Omental fat pad (tissue), 4 donors: ENCODE results near the gene ABCA3. TPM values are rescaled to one million over a fixed set of nuclear protein-coding genes. Genes with fewer than 3 reads are reported as not detected.

Experiments
- ATAC-seq: fragments of 150-250 bp; one replicate; pipeline ENCODE4 v1.9.1; 2016; ENCODE audit warnings: mild to moderate bottlenecking, moderate library complexity; ENCODE audit not compliant: low FRiP score
- DNase-seq: peaks from one replicate; pipeline ENCODE4 v3.0.0-alpha.2; 2019; ENCODE audit warnings: low spot score
- total RNA-seq, 4 donors: library from RNA; depleted of rRNA; stranded (reverse); fragments of >200 nt; gene quantifications; one replicate each; pipeline ENCODE4 v1.1.0, GENCODE V29; 2016
- TF ChIP-seq, protein P1 (sequence below), 3 donors: fragments of 450-650 bp; IDR thresholded peaks; one replicate each; pipeline ENCODE4 v1.5.1; 2016 to 2017; ENCODE audit warnings: antibody characterized with exemption in 3 of 3, mild to moderate bottlenecking in 3 of 3, moderate library complexity in 2 of 3

The ABCA3 gene
- total RNA-seq, 4 donors from 2014 or later, result 6.6 to 19.0 (median 8.0) TPM

DNA sequence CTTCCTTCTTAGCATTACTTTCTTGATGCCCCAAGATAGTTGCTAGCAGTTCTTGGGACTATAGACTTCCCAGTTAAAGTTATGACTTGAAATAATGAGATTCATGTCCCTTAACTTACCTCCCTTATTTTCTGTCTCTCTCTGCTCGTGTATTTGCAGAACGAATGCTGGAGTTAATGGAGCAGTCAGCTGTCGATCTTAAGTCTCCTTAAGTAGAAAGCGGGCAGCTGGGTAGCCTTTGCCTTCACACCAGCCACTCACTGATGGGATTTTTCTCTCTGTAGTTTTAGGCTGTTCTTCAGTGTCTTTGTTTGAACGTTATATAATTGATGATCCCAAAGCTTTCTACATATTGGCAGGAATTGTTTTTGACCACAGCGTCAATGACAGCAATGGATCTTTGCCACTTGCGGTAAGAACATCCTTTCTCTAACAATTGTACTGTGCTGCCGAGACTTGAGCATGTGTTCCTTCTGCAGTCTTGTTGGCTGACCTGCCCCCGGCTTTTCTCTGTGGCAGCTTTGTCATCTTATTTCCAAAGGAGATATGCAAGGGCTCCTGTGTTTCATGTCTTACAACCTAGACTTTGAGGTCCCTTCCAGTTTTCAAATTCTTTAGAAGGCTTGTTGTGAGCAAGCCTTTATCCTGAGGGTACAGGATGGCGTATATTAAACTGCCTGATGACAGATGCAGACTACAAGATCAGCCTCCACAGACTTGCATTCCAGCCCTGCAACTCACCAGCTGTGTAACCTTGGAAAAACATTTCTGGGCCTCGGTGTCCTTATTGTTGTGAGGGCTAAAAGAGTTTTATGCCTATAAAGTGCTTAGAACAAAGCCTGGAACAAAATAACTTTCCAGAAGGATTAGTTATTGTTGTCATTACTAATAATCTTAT, 25.1 kb upstream of the ABCA3 start:
- TF ChIP-seq, protein P1, sequence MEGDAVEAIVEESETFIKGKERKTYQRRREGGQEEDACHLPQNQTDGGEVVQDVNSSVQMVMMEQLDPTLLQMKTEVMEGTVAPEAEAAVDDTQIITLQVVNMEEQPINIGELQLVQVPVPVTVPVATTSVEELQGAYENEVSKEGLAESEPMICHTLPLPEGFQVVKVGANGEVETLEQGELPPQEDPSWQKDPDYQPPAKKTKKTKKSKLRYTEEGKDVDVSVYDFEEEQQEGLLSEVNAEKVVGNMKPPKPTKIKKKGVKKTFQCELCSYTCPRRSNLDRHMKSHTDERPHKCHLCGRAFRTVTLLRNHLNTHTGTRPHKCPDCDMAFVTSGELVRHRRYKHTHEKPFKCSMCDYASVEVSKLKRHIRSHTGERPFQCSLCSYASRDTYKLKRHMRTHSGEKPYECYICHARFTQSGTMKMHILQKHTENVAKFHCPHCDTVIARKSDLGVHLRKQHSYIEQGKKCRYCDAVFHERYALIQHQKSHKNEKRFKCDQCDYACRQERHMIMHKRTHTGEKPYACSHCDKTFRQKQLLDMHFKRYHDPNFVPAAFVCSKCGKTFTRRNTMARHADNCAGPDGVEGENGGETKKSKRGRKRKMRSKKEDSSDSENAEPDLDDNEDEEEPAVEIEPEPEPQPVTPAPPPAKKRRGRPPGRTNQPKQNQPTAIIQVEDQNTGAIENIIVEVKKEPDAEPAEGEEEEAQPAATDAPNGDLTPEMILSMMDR (IDR thresholded peaks at IDR 0.05), result no peak
- ATAC-seq (no peak), DNase-seq (no peak)

DNA sequence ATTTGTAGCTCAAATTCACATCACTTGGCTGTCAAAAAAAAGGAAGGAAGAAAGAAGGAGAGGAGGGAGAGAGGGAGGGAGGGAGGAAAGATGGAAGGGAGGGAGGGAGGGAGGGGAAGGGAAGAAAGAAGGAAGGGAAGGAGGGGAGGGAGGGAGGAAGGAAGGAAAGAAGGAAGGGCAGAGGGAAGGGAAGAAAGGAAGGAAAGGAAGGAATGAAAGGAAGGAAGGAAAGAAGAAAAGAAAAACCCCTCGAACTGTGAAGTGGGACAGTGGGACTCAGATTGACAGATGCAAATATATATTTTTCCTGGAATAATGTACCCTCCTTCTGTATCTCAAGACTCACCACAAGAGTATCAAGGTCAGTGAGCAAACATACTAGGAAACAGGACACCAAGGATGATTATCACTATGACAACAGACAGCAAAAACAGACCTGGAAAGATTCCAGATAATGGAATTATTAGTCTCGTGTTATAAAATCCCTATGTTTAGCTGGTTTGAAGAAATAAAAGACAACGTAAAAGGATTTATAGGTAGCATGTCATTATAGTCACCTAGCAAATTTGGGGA, 24.2 kb upstream of the ABCA3 start:
- DNase-seq (no peak), ATAC-seq (no peak)
- TF ChIP-seq, protein P1 (IDR thresholded peaks at IDR 0.05), result no peak

DNA sequence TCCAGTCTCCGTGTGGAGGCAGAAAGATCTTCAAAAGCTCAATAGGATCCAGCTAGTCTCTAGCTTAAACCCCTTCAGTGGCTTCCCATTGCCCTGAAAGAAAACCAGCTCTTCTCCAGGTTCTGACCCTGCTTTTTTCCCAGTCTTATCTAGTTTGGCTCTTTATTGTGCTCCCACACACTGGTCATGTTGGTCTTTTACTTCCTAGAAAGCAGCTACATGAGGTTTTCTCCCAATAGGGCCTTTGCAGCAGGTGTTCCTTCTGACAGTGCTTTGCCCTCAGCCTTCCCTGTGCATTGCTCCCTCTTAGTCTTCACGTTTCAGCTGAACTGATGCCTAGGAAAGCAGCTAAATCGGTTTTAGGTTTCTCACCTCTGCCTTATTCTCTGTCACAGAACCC, 21.7 kb upstream of the ABCA3 start:
- ATAC-seq, result no peak
- no peak for DNase-seq
- TF ChIP-seq, protein P1 (IDR thresholded peaks at IDR 0.05), result no peak

DNA sequence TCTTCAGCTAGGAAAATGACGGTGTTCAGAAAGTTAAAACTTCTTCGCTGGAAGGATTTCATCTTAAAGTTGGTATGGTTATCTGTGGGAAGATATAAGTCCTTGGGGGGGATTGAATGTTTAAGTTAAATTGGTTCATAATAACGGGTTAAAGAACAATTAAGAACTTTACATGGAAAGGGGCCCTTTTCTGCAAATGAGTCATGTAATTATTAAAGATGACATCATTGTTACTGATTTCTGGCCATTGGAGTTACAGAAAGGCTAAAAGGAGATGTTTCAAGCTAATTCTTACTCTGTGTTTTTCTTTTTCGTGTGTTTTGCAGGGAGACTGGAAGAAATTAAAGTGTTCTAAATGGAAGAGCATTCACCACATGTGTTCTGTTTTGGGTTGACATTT, 20.6 kb upstream of the ABCA3 start:
- TF ChIP-seq, protein P1 (IDR thresholded peaks at IDR 0.05), result no peak
- DNase-seq (no peak), ATAC-seq (no peak)

DNA sequence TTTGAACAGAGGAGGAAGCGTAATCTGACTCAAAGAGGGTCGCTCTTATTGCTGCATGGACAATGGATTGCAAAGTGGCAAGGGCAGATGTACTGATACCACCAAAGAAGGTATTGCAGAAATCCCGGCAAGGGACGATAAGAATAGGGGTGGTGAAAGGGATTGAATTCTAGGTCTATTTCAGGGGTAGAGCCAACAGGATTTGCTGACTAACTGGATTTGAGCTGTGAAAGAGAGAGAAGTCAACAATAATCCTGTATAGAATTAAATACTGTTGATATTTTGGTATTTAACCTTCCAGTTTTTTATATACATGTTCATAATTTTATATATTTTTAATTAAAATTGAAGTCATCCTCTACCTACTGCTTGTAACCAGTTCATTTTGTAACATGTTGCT, 19.4 kb upstream of the ABCA3 start:
- DNase-seq (no peak), ATAC-seq (no peak)
- TF ChIP-seq, protein P1 (IDR thresholded peaks at IDR 0.05), result no peak

DNA sequence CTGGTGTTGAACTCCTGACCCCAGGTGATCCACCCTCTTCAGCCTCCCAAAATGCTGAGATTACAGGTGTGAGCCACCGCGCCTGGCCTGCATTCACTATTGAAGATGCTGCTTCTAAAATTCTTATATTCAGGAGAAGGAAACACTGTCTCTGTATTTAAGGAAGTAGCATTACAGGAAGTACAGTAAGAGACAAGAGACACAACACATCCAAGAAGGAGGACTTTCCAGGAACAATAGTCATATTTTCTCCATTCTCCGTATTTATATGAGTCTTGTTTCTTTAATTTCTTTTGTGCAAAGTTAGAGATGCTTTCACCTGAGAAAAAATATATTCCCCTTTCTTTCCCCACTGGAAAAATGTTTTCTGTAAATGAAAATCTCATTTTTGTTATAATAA, 18.3 kb upstream of the ABCA3 start:
- ATAC-seq (no peak), DNase-seq (no peak)
- TF ChIP-seq, protein P1 (IDR thresholded peaks at IDR 0.05), result no peak

DNA sequence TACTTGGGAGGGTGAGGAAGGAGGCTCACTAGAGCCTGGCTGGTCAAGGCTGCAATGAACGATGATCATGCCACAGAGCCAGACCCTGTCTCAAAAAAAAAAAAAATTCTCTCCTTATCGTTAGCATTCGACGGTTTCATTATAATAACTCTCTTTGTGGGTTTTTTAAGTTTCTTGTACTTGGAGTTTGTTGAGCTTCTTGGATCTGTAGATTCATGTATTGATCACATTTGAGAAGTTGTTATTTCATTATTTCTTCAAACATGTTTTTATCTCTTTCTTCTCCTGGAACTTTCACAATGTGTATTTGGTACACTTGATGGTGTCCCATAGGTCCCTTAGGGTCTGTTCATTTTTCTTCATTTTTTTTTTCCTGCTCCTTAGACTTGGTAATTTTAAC, 16.8 kb upstream of the ABCA3 start:
- TF ChIP-seq, protein P1 (IDR thresholded peaks at IDR 0.05), result no peak
- ATAC-seq, result no peak
- DNase-seq, result no peak
